DMS79 (cell line): ENCODE measurements around the gene SLC35F2.
A peak's percentile ranks its signal among the peaks of the same experiment; 100 is the strongest.
"Not testable (repeated sequence)": the region's sequence is repeated elsewhere in the genome, so short reads cannot be mapped to it uniquely, and the experiment has no call there.

Experiments used
- DNase-seq: peaks from one replicate; lab custom pipeline; 2025; lab: John Stamatoyannopoulos, UW

Gene SLC35F2

GRCh38 chr11:107840129-107840484 is 18.5 kb downstream of the SLC35F2 start:
- DNase-seq, result peak; percentile 62

GRCh38 chr11:107836851-107837250 is 21.7 kb downstream of the SLC35F2 start:
- DNase-seq, result no peak

- DNase-seq, result no peak
Measured at GRCh38 chr11:107834995-107835394, 23.6 kb downstream of the SLC35F2 start.

- not testable (repeated sequence) for DNase-seq
Measured at GRCh38 chr11:107833926-107834325, 24.7 kb downstream of the SLC35F2 start.

- DNase-seq, result no peak
Measured at GRCh38 chr11:107830915-107831540, 27.6 kb downstream of the SLC35F2 start.

- DNase-seq, result no peak
Measured at GRCh38 chr11:107827041-107827440, 31.5 kb downstream of the SLC35F2 start.

- no peak for DNase-seq
Measured at GRCh38 chr11:107825875-107826274, 32.7 kb downstream of the SLC35F2 start.

GRCh38 chr11:107824668-107825369 is 33.8 kb downstream of the SLC35F2 start:
- no peak for DNase-seq

GRCh38 chr11:107821199-107821927 is 37.2 kb downstream of the SLC35F2 start:
- DNase-seq, result no peak

GRCh38 chr11:107819361-107820014 is 39.1 kb downstream of the SLC35F2 start:
- DNase-seq, result no peak

- no peak for DNase-seq
Measured at GRCh38 chr11:107818491-107818890, 40.1 kb downstream of the SLC35F2 start.

- DNase-seq, result no peak
Measured at GRCh38 chr11:107816028-107816427, 42.6 kb downstream of the SLC35F2 start.

- DNase-seq, result no peak
Measured at GRCh38 chr11:107810875-107811274, 47.7 kb downstream of the SLC35F2 start.

GRCh38 chr11:107808521-107808920 is 50.1 kb downstream of the SLC35F2 start:
- no peak for DNase-seq

- DNase-seq, result no peak
Measured at GRCh38 chr11:107804971-107805370, 53.6 kb downstream of the SLC35F2 start.

GRCh38 chr11:107804211-107804610 is 54.4 kb downstream of the SLC35F2 start:
- DNase-seq, result no peak

- no peak for DNase-seq
Measured at GRCh38 chr11:107801641-107802040, 56.9 kb downstream of the SLC35F2 start.

- DNase-seq, result no peak
Measured at GRCh38 chr11:107799218-107799859, 59.2 kb downstream of the SLC35F2 start.

GRCh38 chr11:107792049-107792443 is 66.5 kb downstream of the SLC35F2 start:
- no peak for DNase-seq

- DNase-seq, result no peak
Measured at GRCh38 chr11:107791343-107792048, 67.1 kb downstream of the SLC35F2 start.

GRCh38 chr11:107789767-107790166 is 68.8 kb downstream of the SLC35F2 start:
- no peak for DNase-seq
